SJCRH30 (cell line): Measurements from ENCODE around the gene AQP1. TPM values are rescaled to one million over a fixed set of nuclear protein-coding genes. Genes with fewer than 3 reads are reported as not detected.

ENCODE experiments used
- DNase-seq, 2 experiments: peaks; one replicate each; pipeline ENCODE4 v3.0.0-alpha.2; 2015 to 2020
- H3K27ac ChIP-seq: fragments of 250-450 bp; sonication (Bioruptor Pico); 2 replicates; pipeline ENCODE4 v1.5.1; 2020; ENCODE audit warnings: mild to moderate bottlenecking, moderate library complexity
- H3K27me3 ChIP-seq: fragments of 250-450 bp; sonication (Bioruptor Pico); 2 replicates; pipeline ENCODE4 v1.5.1; 2020; ENCODE audit warnings: mild to moderate bottlenecking, moderate library complexity
- H3K36me3 ChIP-seq: fragments of 250-450 bp; sonication (Bioruptor Pico); 2 replicates; pipeline ENCODE4 v1.5.1; 2020; ENCODE audit warnings: mild to moderate bottlenecking, moderate library complexity
- H3K4me1 ChIP-seq: fragments of 250-450 bp; sonication (Bioruptor Pico); 2 replicates; pipeline ENCODE4 v1.5.1; 2020; ENCODE audit warnings: mild to moderate bottlenecking, moderate library complexity
- H3K4me3 ChIP-seq: fragments of 250-450 bp; sonication (Bioruptor Pico); 2 replicates; pipeline ENCODE4 v1.5.1; 2020; ENCODE audit warnings: mild to moderate bottlenecking, moderate library complexity
- H3K9me3 ChIP-seq: fragments of 250-450 bp; sonication (Bioruptor Pico); replicated peaks from 2 replicates; pipeline ENCODE4 v1.5.1; 2020; ENCODE audit warnings: mild to moderate bottlenecking, moderate library complexity
- total RNA-seq: library from RNA; depleted of rRNA; stranded (reverse); fragments of >200 nt; shearing (Covaris generic); gene quantifications from 2 replicates; pipeline ENCODE4 v1.2.3, GENCODE V29; 2014; rRNA removed

AQP1 gene
- total RNA-seq, 1 experiment from 2014 or later, result 31.4 TPM

DNA sequence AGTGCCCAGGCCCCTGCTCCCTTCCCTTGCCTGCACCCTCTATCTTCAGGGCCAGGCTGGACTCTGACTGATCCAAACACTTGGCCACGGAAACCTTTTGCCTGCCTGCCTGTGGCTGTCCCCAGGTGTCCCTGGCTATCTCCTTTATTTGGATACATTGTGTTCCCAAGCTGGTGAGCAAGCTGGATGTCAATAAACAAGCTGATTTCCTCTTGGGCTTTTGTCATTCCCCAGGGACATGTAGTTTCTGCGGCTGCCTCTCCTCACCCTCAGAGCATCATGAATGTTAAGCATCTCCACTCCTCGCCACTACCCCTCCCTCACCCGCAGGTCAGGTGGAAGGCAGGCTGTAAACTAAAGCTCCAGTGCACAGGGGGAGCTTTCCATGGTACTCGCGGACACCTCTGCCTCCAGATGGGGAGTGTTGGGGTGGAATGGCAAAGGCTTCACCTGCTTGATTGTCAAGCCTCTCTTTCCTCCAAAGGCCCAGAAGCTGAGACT, 59.0 kb downstream of the AQP1 start:
- H3K36me3 ChIP-seq, result no peaks in the 10 kb centered on the region
- H3K9me3 ChIP-seq, result no peaks in the 10 kb centered on the region
- no peak overlapping the region for H3K27ac ChIP-seq
- H3K4me3 ChIP-seq, result no peak overlapping the region
- H3K4me1 ChIP-seq, result no peaks in the 10 kb centered on the region
- no peak for DNase-seq
- peaks cover 33% of the 10 kb centered on the region for H3K27me3 ChIP-seq

DNA sequence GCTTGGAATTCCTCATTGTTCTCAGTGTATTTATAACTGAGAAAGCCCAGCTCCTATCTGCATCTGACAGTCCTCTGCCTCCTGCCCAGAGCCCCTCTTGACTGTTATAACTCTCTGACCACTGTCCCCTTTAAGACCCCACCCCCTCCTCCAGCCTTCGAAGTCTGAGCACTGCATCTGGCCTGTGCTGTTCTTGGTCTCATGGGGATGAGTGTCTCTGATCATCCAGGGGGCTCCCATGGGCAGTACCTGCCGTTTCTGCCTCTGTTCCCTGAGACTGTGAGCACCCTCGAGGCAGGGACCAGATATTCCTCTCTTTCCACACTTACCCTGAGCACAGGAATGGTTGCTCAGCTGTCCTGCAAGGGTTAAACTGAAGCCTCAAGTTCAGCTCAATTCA, 59.8 kb downstream of the AQP1 start:
- H3K27me3 ChIP-seq, result peaks cover 33% of the 10 kb centered on the region
- H3K4me1 ChIP-seq, result no peaks in the 10 kb centered on the region
- no peaks in the 10 kb centered on the region for H3K9me3 ChIP-seq
- H3K36me3 ChIP-seq, result no peaks in the 10 kb centered on the region
- no peak overlapping the region for H3K4me3 ChIP-seq
- no peak for DNase-seq
- no peak overlapping the region for H3K27ac ChIP-seq

DNA sequence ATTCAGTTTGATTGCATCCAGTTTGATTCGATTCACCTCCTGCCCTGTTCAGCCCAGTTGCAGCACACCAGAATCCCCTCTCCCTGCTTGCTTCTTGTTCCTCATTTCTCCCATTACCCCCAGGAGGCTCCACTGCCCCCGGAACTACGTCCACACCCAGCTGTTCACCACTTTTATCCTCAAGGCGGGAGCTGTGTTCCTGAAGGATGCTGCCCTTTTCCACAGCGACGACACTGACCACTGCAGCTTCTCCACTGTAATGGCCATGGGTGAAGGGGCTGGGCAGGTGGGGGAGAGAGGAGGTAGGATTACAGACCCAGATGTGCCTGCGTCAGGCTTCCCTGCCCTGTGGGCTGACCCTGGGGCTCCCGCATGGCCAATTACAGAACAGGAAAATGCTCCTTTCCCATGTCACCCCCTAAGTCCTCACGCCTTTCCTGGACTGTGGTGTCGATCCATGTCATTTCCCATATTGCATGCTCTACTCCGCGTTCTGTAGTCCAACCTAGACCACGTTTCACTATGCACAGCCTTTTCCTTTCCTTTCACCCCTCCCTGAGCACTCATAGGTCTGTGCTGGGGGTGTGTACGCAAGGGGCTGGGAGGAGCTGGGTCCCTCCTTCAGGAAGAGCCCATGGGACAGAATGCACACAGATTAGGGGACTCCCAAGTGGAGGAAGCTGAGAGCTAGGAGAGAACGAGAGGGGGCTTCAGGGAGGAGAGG, 60.3 kb downstream of the AQP1 start:
- Histone ChIP-seq H3K9me3 (no peaks in the 10 kb centered on the region), H3K27ac (no peak overlapping the region), H3K36me3 (no peaks in the 10 kb centered on the region), H3K4me3 (no peak overlapping the region), H3K4me1 (no peaks in the 10 kb centered on the region), H3K27me3 (peaks cover 29% of the 10 kb centered on the region)
- DNase-seq, result no peak

DNA sequence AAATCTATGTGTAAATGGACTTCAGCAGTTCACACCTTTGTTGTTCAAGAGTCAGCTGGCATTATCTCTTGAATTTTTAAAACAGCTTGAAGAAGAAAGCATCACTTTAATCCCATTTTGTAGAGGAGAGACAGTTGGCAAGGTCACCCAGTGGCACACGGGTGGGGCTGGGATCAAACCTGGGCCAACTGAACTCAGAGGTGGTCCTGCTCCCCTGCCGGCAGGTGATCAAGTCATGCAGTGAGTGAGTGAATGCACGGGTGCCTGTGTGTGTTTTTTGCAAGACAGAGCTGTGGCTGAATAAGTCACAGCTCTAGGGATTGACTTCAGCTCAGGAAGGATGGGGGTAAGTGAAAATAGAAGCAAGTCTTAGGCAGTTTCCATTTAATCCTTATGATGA, 61.6 kb downstream of the AQP1 start:
- H3K9me3 ChIP-seq, result no peaks in the 10 kb centered on the region
- H3K4me1 ChIP-seq, result no peaks in the 10 kb centered on the region
- no peak overlapping the region for H3K27ac ChIP-seq
- H3K4me3 ChIP-seq, result no peak overlapping the region
- no peak for DNase-seq
- H3K36me3 ChIP-seq, result no peaks in the 10 kb centered on the region
- H3K27me3 ChIP-seq, result peaks cover 21% of the 10 kb centered on the region

DNA sequence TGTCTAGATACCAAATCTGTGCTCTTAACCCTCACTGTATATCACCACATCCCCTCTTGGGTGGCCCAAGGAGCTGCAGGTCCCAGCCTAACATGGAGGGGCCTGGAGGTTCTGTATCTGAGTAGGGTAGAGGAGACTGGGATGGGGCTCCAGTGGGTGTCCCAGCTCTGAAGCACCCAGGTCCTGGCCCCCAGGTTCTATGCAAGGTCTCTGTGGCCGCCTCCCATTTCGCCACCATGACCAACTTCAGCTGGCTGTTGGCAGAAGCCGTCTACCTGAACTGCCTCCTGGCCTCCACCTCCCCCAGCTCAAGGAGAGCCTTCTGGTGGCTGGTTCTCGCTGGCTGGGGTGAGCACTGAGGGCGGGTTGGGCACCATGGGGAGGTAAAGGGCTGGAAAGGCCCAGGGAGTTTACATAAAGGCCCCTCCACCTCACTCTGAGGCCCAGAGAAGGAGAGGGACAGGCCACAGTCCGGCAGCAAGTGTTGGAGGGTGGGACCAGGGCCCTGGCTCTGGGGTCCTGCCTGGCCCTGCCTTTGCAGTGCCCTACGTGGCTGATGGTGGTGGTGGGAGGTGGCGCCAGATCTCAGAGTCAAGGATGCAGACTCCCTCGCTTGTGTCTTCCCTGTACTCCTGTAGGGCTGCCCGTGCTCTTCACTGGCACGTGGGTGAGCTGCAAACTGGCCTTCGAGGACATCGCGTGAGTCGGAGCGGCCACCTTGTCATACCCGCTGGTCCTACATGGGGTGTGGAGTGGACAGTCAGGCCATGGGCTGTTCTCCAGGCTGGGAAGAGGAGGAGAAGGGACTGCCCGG, 62.3 kb downstream of the AQP1 start:
- no peak overlapping the region for H3K27ac ChIP-seq
- H3K27me3 ChIP-seq, result peaks cover 21% of the 10 kb centered on the region
- H3K9me3 ChIP-seq, result no peaks in the 10 kb centered on the region
- no peak overlapping the region for H3K4me3 ChIP-seq
- H3K4me1 ChIP-seq, result no peaks in the 10 kb centered on the region
- no peaks in the 10 kb centered on the region for H3K36me3 ChIP-seq
- DNase-seq, result no peak

DNA sequence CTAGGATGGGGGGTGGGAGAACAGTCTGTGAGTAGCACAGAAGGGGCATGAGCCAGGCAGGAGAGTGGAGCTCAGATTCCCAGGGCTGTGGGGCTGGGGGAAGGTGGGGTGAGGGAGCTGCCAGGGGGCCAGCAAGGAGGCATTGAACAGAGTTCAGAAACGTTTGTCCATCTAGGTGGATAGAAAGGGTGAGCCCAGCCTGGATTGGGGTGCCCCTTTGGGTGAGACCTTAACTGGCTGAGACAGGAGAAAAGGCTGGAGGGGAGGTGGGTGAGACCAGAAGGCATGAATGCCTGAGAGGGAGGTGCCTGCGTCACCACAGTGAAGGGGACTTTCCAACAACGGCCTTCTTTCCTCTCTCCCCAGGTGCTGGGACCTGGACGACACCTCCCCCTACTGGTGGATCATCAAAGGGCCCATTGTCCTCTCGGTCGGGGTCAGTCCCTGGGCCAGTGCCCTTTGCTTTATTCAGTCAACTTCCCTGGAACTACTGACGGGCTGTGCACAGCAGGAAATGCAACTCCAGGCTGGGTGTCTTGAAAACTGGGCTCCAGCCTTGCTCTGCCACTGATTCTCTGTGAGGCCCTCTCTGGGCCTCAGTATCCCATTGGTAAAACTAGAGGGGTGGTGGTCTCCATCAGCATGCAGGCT, 63.1 kb downstream of the AQP1 start:
- no peak overlapping the region for H3K4me3 ChIP-seq
- H3K27me3 ChIP-seq, result peaks cover 24% of the 10 kb centered on the region
- DNase-seq, result peak; percentile 59 to 80
- no peaks in the 10 kb centered on the region for H3K36me3 ChIP-seq
- no peaks in the 10 kb centered on the region for H3K4me1 ChIP-seq
- H3K27ac ChIP-seq, result no peak overlapping the region
- no peaks in the 10 kb centered on the region for H3K9me3 ChIP-seq

Other genes starting within 250 kb of the AQP1 start
- gene CRHR2, start 229.4 kb upstream of the AQP1 start, total RNA-seq, result not detected in 2 replicates
- gene INMT, start 159.7 kb upstream of the AQP1 start, total RNA-seq, result 0.08 and 0.24 TPM in 2 replicates
- not detected in 2 replicates for gene MINDY4, start 140.4 kb upstream of the AQP1 start, total RNA-seq
- gene GHRHR, start 52.1 kb downstream of the AQP1 start, total RNA-seq, result not detected in 2 replicates
- not detected in 2 replicates for gene ADCYAP1R1, start 140.5 kb downstream of the AQP1 start, total RNA-seq